Gastroesophageal sphincter (tissue), 3 donors: ENCODE data around the gene STC2.

ENCODE experiments used
- CTCF ChIP-seq, 4 experiments: fragments of 200-600 bp in 2 of 4; fragments of 450-650 bp in 2 of 4; sonication (generic) in 1 of 4; IDR thresholded peaks; one replicate each; pipeline ENCODE4 v1.5.1; 2017 to 2019; ENCODE audit warnings: antibody characterized with exemption in 4 of 4, mild to moderate bottlenecking in 2 of 4, moderate library complexity in 2 of 4
- POLR2A ChIP-seq, 2 donors: fragments of 450-650 bp; IDR thresholded peaks; one replicate each; pipeline ENCODE4 v1.6.1; 2017; ENCODE audit warnings: antibody characterized with exemption in 2 of 2, mild to moderate bottlenecking in 2 of 2, moderate library complexity in 1 of 2
- POLR2AphosphoS5 ChIP-seq: sonication (generic); formaldehyde crosslinking; IDR thresholded peaks from one replicate; pipeline ENCODE4 v1.6.1; 2017; ENCODE audit warnings: antibody characterized with exemption

GRCh38 chr5:173371400-173371799 is 43.2 kb upstream of the STC2 start:
- TF ChIP-seq CTCF (IDR thresholded peaks at IDR 0.05) (no peak), POLR2AphosphoS5 (no peak), POLR2A (IDR thresholded peaks at IDR 0.05) (no peak)
